SK-N-SH treated with all-trans-retinoic acid at 6 μM for 48 hours (cell line): ENCODE data around the gene CCP110.

ENCODE experiments used
- OSR1 ChIP-seq: fragments of 250-450 bp; sonication (Bioruptor Pico); IDR thresholded peaks from 2 replicates; pipeline ENCODE4 v1.8.0; 2022; ENCODE audit warnings: moderate library complexity, mild to moderate bottlenecking, inconsistent platforms
- TSHZ2 ChIP-seq: fragments of 250-450 bp; sonication (Bioruptor Pico); IDR thresholded peaks from 2 replicates; pipeline ENCODE4 v1.5.0; 2020; ENCODE audit warnings: mild to moderate bottlenecking, moderate library complexity

- TF ChIP-seq OSR1 (CRISPR knock-in tag) (no peak), TSHZ2 (CRISPR knock-in tag) (0 out of 2 replicates have a peak, but pooled peaks have one; percentile 26)
Measured at GRCh38 chr16:19505600-19506303, 18.0 kb upstream of the CCP110 start.
